Stimulated activated CD4-positive, alpha-beta T cell treated with anti-CD3 and anti-CD28 coated beads, Interleukin-1b, Interleukin-23, amount 100 ng/mL, for 48 hours (primary cell): ENCODE data around the gene KCNIP1.

ENCODE experiments used
- DNase-seq: peaks from one replicate; pipeline ENCODE4 v3.0.0-alpha.2; 2020

KCNIP1 gene

GRCh38 chr5:170651604-170652277 lies 147.9 kb downstream of the KCNIP1 start:
- DNase-seq = no peak

- DNase-seq = no peak
These were observed 151.7 kb downstream of the KCNIP1 start for GRCh38 chr5:170655476-170655875.

- DNase-seq = no peak
These were observed 152.1 kb downstream of the KCNIP1 start for GRCh38 chr5:170655920-170656319.

GRCh38 chr5:170656346-170656745 lies 152.5 kb downstream of the KCNIP1 start:
- DNase-seq = no peak

- DNase-seq = no peak
These were observed 156.7 kb downstream of the KCNIP1 start for GRCh38 chr5:170660531-170660930.

GRCh38 chr5:170662966-170663365 lies 159.1 kb downstream of the KCNIP1 start:
- no peak for DNase-seq

- DNase-seq = no peak
These were observed 175.0 kb downstream of the KCNIP1 start for GRCh38 chr5:170678811-170679210.

GRCh38 chr5:170681013-170681433 lies 177.2 kb downstream of the KCNIP1 start:
- DNase-seq = peak; percentile 40

- no peak for DNase-seq
These were observed 187.8 kb downstream of the KCNIP1 start for GRCh38 chr5:170691657-170692056.

- no peak for DNase-seq
These were observed 189.9 kb downstream of the KCNIP1 start for GRCh38 chr5:170693701-170694100.

- no peak for DNase-seq
These were observed 191.1 kb downstream of the KCNIP1 start for GRCh38 chr5:170694911-170695310.

GRCh38 chr5:170697031-170697430 lies 193.2 kb downstream of the KCNIP1 start:
- no peak for DNase-seq

- DNase-seq = no peak
These were observed 196.7 kb downstream of the KCNIP1 start for GRCh38 chr5:170700503-170700902.

GRCh38 chr5:170701334-170701733 lies 197.5 kb downstream of the KCNIP1 start:
- no peak for DNase-seq

GRCh38 chr5:170704417-170705192 lies 200.8 kb downstream of the KCNIP1 start:
- DNase-seq = no peak

GRCh38 chr5:170709640-170710039 lies 205.8 kb downstream of the KCNIP1 start:
- DNase-seq = no peak

- DNase-seq = no peak
These were observed 207.5 kb downstream of the KCNIP1 start for GRCh38 chr5:170711300-170711699.

GRCh38 chr5:170715141-170715540 lies 211.3 kb downstream of the KCNIP1 start:
- no peak for DNase-seq

- no peak for DNase-seq
These were observed 212.6 kb downstream of the KCNIP1 start for GRCh38 chr5:170716396-170716795.

- DNase-seq = no peak
These were observed 215.7 kb downstream of the KCNIP1 start for GRCh38 chr5:170719551-170719950.

GRCh38 chr5:170720179-170720578 lies 216.4 kb downstream of the KCNIP1 start:
- no peak for DNase-seq

- DNase-seq = no peak
These were observed 217.2 kb downstream of the KCNIP1 start for GRCh38 chr5:170720984-170721383.

GRCh38 chr5:170721681-170722080 lies 217.9 kb downstream of the KCNIP1 start:
- no peak for DNase-seq

GRCh38 chr5:170722316-170722715 lies 218.5 kb downstream of the KCNIP1 start:
- DNase-seq = no peak

- DNase-seq = no peak
These were observed 227.2 kb downstream of the KCNIP1 start for GRCh38 chr5:170731052-170731451.
